SK-N-SH (cell line): ENCODE results near the gene SP1. TPM values are rescaled to one million over a fixed set of nuclear protein-coding genes. Genes with fewer than 3 reads are reported as not detected.

Experiments
- EP300 ChIP-seq, 2 experiments: IDR thresholded peaks; 2 replicates each; pipeline versions ENCODE4 v1.4.0 to v1.6.1; 2012; ENCODE audit warnings: borderline replicate concordance in 1 of 2, low read depth in 1 of 2, low read length in 1 of 2
- EZH2phosphoT487 ChIP-seq: fragments of 200-600 bp; sonication (generic); IDR thresholded peaks from 2 replicates; pipeline ENCODE4 v1.6.1; 2017; ENCODE audit warnings: low read depth, mixed run types, mild to moderate bottlenecking, antibody characterized with exemption, moderate library complexity, borderline replicate concordance
- FOSL2 ChIP-seq: IDR thresholded peaks from 2 replicates; pipeline ENCODE4 v1.4.0; 2012; ENCODE audit warnings: low read depth, mild to moderate bottlenecking, moderate library complexity, borderline replicate concordance
- FOXM1 ChIP-seq: IDR thresholded peaks from 2 replicates; pipeline ENCODE4 v1.4.0; 2012; ENCODE audit warnings: low read depth, mild to moderate bottlenecking
- GATA2 ChIP-seq: sonication (generic); formaldehyde crosslinking; IDR thresholded peaks from 2 replicates; pipeline ENCODE4 v1.5.0; 2020; ENCODE audit warnings: mild to moderate bottlenecking, missing genetic modification reagents
- IRF3 ChIP-seq: fragments of 150-350 bp; IDR thresholded peaks from 2 replicates; pipeline ENCODE4 v1.6.1; 2016; ENCODE audit warnings: mild to moderate bottlenecking, low read depth, low read length
- JUND ChIP-seq: IDR thresholded peaks from 2 replicates; pipeline ENCODE4 v1.4.0; 2012
- POLR2AphosphoS5 ChIP-seq: IDR thresholded peaks from 2 replicates; pipeline ENCODE4 v1.6.1; 2012; ENCODE audit warnings: low read depth, low read length
- RCOR1 ChIP-seq: fragments of 150-350 bp; IDR thresholded peaks from 2 replicates; pipeline ENCODE4 v1.6.1; 2017; ENCODE audit warnings: antibody characterized with exemption, low read length
- REST ChIP-seq: IDR thresholded peaks from 2 replicates; pipeline ENCODE4 v1.6.1; 2012; ENCODE audit warnings: mild to moderate bottlenecking, low read depth, low read length, moderate library complexity
- SIN3A ChIP-seq: IDR thresholded peaks from 2 replicates; pipeline ENCODE4 v1.6.1; 2012; ENCODE audit warnings: low read depth, mild to moderate bottlenecking, low read length, moderate library complexity, borderline replicate concordance
- TAF1 ChIP-seq: IDR thresholded peaks from 2 replicates; pipeline ENCODE4 v1.6.1; 2012; ENCODE audit warnings: low read depth, mild to moderate bottlenecking, low read length, moderate library complexity, borderline replicate concordance
- USF2 ChIP-seq: fragments of 150-350 bp; IDR thresholded peaks from 2 replicates; pipeline ENCODE4 v1.6.1; 2017; ENCODE audit warnings: antibody characterized with exemption, low read length, low read depth, borderline replicate concordance
- YY1 ChIP-seq: IDR thresholded peaks from 2 replicates; pipeline ENCODE4 v1.4.0; 2012; ENCODE audit warnings: low read depth, mild to moderate bottlenecking
- polyA plus RNA-seq, 3 experiments: library from polyadenylated mRNA; depleted of rRNA; stranded (reverse); fragments of >200 nt; gene quantifications; 2 replicates each; pipeline ENCODE4 v1.2.3, GENCODE V29; 2012
- TF ChIP-seq, protein P1 (sequence below): IDR thresholded peaks from 2 replicates; pipeline ENCODE4 v1.4.0; 2012; ENCODE audit warnings: low read depth

Gene SP1
- polyA plus RNA-seq, 1 of the 3 experiments (the other 2 are of a cell fraction), result 12.9 TPM

- no peak for TF ChIP-seq USF2
- no peak for TF ChIP-seq SIN3A
- TF ChIP-seq YY1, result peak; percentile 90
- no peak for TF ChIP-seq JUND
- peak; percentile 82; the same call in 1 of the 2 replicates for TF ChIP-seq TAF1
- peak; percentile 96 for TF ChIP-seq IRF3
- TF ChIP-seq, protein P1, sequence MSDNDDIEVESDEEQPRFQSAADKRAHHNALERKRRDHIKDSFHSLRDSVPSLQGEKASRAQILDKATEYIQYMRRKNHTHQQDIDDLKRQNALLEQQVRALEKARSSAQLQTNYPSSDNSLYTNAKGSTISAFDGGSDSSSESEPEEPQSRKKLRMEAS, result peak; percentile 72
- TF ChIP-seq FOSL2, result no peak
- no peak for TF ChIP-seq REST
- TF ChIP-seq GATA2 (CRISPR knock-in tag), result no peak
- TF ChIP-seq EZH2phosphoT487, result no peak
- no peak for TF ChIP-seq RCOR1
- TF ChIP-seq EP300 (IDR thresholded peaks at IDR 0.05; ENCODE audit: borderline replicate concordance in 1 of 2, low read depth in 1 of 2, low read length in 1 of 2), result no peak
- no peak for TF ChIP-seq FOXM1
- TF ChIP-seq POLR2AphosphoS5, result peak; percentile 98
Measured at GRCh38 chr12:53379389-53380103, 430 bp upstream of the SP1 start (continued).
